HepG2 (cell line): ENCODE results near the gene FOXI3. TPM values are rescaled to one million over a fixed set of nuclear protein-coding genes. Genes with fewer than 3 reads are reported as not detected.

Source experiments
- ATAC-seq: fragments of 200-7000 bp; cut with Tn5 transposase; 3 replicates; pipeline ENCODE4 v1.9.1; 2020; ENCODE audit warnings: mild to moderate bottlenecking, moderate library complexity
- BruUV-seq: library from RNA; stranded (reverse); fragments of 400-500 nt; replicated peaks from 2 replicates; lab custom pipeline; 2021; lab: Mats Ljungman, UMichigan
- CTCF ChIA-PET: fragments of 300-600 bp; formaldehyde crosslinking; extraction: SDS; loops from one replicate; lab custom pipeline; 2021; ENCODE audit warnings: low total read pairs, inconsistent platforms, low intra/inter-chr PET ratio; lab: Yijun Ruan, JAX
- POLR2A ChIA-PET: fragments of 350-600 bp; sonication (Branson Sonifier 250); formaldehyde crosslinking; loops from one replicate; lab custom pipeline; 2020; ENCODE audit warnings: antibody characterized with exemption, inconsistent platforms; lab: Yijun Ruan, JAX
- DNase-seq: peaks from one replicate; pipeline ENCODE4 v3.0.0-alpha.2; 2015; ENCODE audit warnings: low spot score
- FAIRE-seq: peaks from 3 replicates; lab custom pipeline; 2011; peaks lifted over from hg19 to GRCh38; lab: Jason Lieb, UNC
- H2AFZ ChIP-seq: one replicate; pipeline ENCODE4 v1.6.1; 2011; ENCODE audit warnings: low read length, inconsistent platforms
- H3K27ac ChIP-seq: fragments of 300-600 bp; 3 replicates; pipeline ENCODE4 v1.8.0; 2011; ENCODE audit warnings: mixed run types, mild to moderate bottlenecking, mixed read lengths, low read length, inconsistent platforms; ENCODE audit not compliant: insufficient read depth; ENCODE audit errors: extremely low read length
- H3K27me3 ChIP-seq, 2 experiments: fragments of 200-600 bp in 1 of 2; 2 replicates in 1 of 2; 3 replicates in 1 of 2; pipeline versions ENCODE4 v1.6.0 to v1.8.0; 2011; ENCODE audit warnings: low read length in 2 of 2, mild to moderate bottlenecking in 2 of 2, moderate library complexity in 2 of 2, inconsistent platforms in 1 of 2; ENCODE audit not compliant: insufficient read depth in 2 of 2, control insufficient read depth in 1 of 2
- H3K36me3 ChIP-seq, 2 experiments: fragments of 200-600 bp in 1 of 2; replicated peaks in 1 of 2; 2 replicates in 1 of 2; 3 replicates in 1 of 2; pipeline versions ENCODE4 v1.5.1 to v1.8.0; 2011; ENCODE audit warnings: low read length in 2 of 2, inconsistent platforms in 1 of 2; ENCODE audit not compliant: insufficient read depth in 2 of 2, control insufficient read depth in 1 of 2
- H3K4me1 ChIP-seq: 2 replicates; pipeline ENCODE4 v1.5.1; 2012; ENCODE audit warnings: low read length, inconsistent platforms; ENCODE audit not compliant: insufficient read depth
- H3K4me2 ChIP-seq: 2 replicates; pipeline ENCODE4 v1.6.0; 2011; ENCODE audit warnings: low read depth, low read length, inconsistent platforms
- H3K4me3 ChIP-seq, 3 experiments: fragments of 200-600 bp in 1 of 3; sonication (generic), shearing (Covaris generic) in 1 of 3; replicated peaks in 1 of 3; 2 replicates each; pipeline ENCODE4 v1.5.1; 2011 to 2016; ENCODE audit warnings: low read length in 3 of 3, inconsistent platforms in 2 of 3, low read depth in 2 of 3, mild to moderate bottlenecking in 2 of 3, control low read depth in 1 of 3, mixed read lengths in 1 of 3; ENCODE audit not compliant: insufficient read depth in 1 of 3
- H3K79me2 ChIP-seq: one replicate; pipeline ENCODE4 v1.6.1; 2011; ENCODE audit warnings: low read length, inconsistent platforms; ENCODE audit not compliant: insufficient read depth
- H3K9ac ChIP-seq: 2 replicates; pipeline ENCODE4 v1.6.0; 2011; ENCODE audit warnings: mild to moderate bottlenecking, low read depth, low read length, inconsistent platforms; ENCODE audit not compliant: insufficient read depth
- H3K9me3 ChIP-seq: 2 replicates; pipeline ENCODE4 v1.5.1; 2012; ENCODE audit warnings: mild to moderate bottlenecking, low read length
- H4K20me1 ChIP-seq: 2 replicates; pipeline ENCODE4 v1.6.0; 2011; ENCODE audit warnings: inconsistent platforms, mild to moderate bottlenecking, low read length, moderate library complexity; ENCODE audit not compliant: insufficient read depth
- MAFG ChIP-seq: sonication (generic); formaldehyde crosslinking; IDR thresholded peaks from 2 replicates; pipeline ENCODE4 v1.5.1; 2020; ENCODE audit warnings: mild to moderate bottlenecking, missing genetic modification reagents
- REPIN1 ChIP-seq: sonication (generic); formaldehyde crosslinking; IDR thresholded peaks from 2 replicates; pipeline ENCODE4 v1.8.0; 2022; ENCODE audit warnings: missing genetic modification reagents, low read depth, mild to moderate bottlenecking, borderline replicate concordance
- ZBTB21 ChIP-seq: sonication (generic); formaldehyde crosslinking; IDR thresholded peaks from 2 replicates; pipeline ENCODE4 v1.4.0; 2020; ENCODE audit warnings: missing genetic modification reagents
- ZNF383 ChIP-seq: sonication (generic); formaldehyde crosslinking; IDR thresholded peaks from 2 replicates; pipeline ENCODE4 v1.4.0; 2020; ENCODE audit warnings: missing genetic modification reagents, mild to moderate bottlenecking, borderline replicate concordance
- ZNF660 ChIP-seq: sonication (generic); formaldehyde crosslinking; IDR thresholded peaks from 2 replicates; pipeline ENCODE4 v1.5.1; 2020; ENCODE audit warnings: mild to moderate bottlenecking, low read depth, missing genetic modification reagents, borderline replicate concordance
- ZNF670 ChIP-seq: sonication (generic); formaldehyde crosslinking; IDR thresholded peaks from 2 replicates; pipeline ENCODE4 v1.8.0; 2022; ENCODE audit warnings: mild to moderate bottlenecking, missing genetic modification reagents, borderline replicate concordance
- WGBS: methylation state at CpG from one replicate; pipeline ENCODE4 v1.1.6; 2017; ENCODE audit warnings: low lambda C conversion rate; 5-methylcytosine and 5-hydroxymethylcytosine counted together
- in situ Hi-C: cut with HindIII; loops from 2 replicates; pipeline ENCODE4 v1.10.0; 2017; ENCODE audit warnings: low pct_unique_long_range_greater_than_20kb; ENCODE audit not compliant: extremely low pct_ligation_motif_present
- intact Hi-C: fragments of 100-400 bp; cut with micrococcal nuclease; formaldehyde crosslinking; loops from one replicate; pipeline ENCODE4 v1.10.0; 2022; ENCODE audit not compliant: unreplicated experiment
- polyA plus RNA-seq, 8 experiments: library from polyadenylated mRNA; depleted of rRNA in 3 of 8; stranded (reverse) in 7 of 8; unstranded in 1 of 8; fragments of >200 nt; fragmentation: Illumina TruSeq in 4 of 8; extraction: Trizol in 4 of 8; gene quantifications; 2 replicates each; pipeline versions ENCODE4 v1.2.1 to v1.2.3, GENCODE V29; 2011 to 2016; ENCODE audit warnings: low read depth in 4 of 8, missing spikeins in 1 of 8, mixed read lengths in 1 of 8; ENCODE audit not compliant: insufficient read depth in 1 of 8
- total RNA-seq, 5 experiments: library from RNA; depleted of rRNA; stranded (reverse); fragments of >200 nt; fragmentation: Illumina TruSeq; extraction: Trizol; gene quantifications; 2 replicates each; pipeline ENCODE4 v1.2.3, GENCODE V29; 2016; ENCODE audit warnings: low read depth in 1 of 5
- TF ChIP-seq, protein P1 (sequence below): sonication (generic); formaldehyde crosslinking; IDR thresholded peaks from 2 replicates; pipeline ENCODE4 v1.5.0; 2020; ENCODE audit warnings: missing genetic modification reagents, mild to moderate bottlenecking, borderline replicate concordance
- TF ChIP-seq, protein P2 (sequence below): sonication (generic); formaldehyde crosslinking; IDR thresholded peaks from 2 replicates; pipeline ENCODE4 v1.5.1; 2020; ENCODE audit warnings: mild to moderate bottlenecking, missing genetic modification reagents, moderate library complexity
- TF ChIP-seq, protein P3 (sequence below): IDR thresholded peaks from 2 replicates; pipeline ENCODE4 v1.6.1; 2012; ENCODE audit warnings: inconsistent platforms
- TF ChIP-seq, protein P4 (sequence below), 2 experiments: fragments of 450-650 bp in 1 of 2; sonication (generic) in 1 of 2; formaldehyde crosslinking; IDR thresholded peaks; 2 replicates each; pipeline versions ENCODE4 v1.5.0 to v1.8.0; 2020 to 2022; ENCODE audit warnings: mild to moderate bottlenecking in 1 of 2, missing genetic modification reagents in 1 of 2
- TF ChIP-seq, protein P5 (sequence below): sonication (generic); formaldehyde crosslinking; IDR thresholded peaks from 2 replicates; pipeline ENCODE4 v1.4.0; 2020; ENCODE audit warnings: mild to moderate bottlenecking, low read depth, missing genetic modification reagents
- TF ChIP-seq, protein P6 (sequence below): sonication (generic); formaldehyde crosslinking; IDR thresholded peaks from 2 replicates; pipeline ENCODE4 v1.5.0; 2020; ENCODE audit warnings: mild to moderate bottlenecking, missing genetic modification reagents, moderate library complexity

Gene FOXI3
- total and polyA plus RNA-seq, 2 of the 13 experiments (the other 11 are each of a cell fraction or from before 2014, with no cell fraction given): not detected

DNA sequence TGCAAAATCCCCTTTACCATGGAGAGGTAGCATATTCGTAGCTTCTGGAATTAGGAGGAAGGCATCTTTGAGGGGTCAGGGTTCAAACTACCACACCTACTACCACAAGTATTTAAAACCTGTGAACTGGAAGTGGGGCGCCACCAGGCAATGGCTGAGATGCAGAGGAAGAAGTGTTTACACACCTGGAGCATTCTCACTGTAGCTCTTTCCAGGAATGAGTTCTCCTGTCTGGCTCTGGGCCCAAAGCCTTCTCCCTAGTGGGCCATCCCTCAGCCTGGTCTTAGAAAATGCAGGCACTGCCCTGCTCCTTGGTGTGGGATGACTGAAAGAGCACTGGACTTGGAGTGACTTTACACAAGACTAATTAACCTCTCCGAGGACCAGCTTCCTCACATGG, 30.7 kb upstream of the FOXI3 start:
- WGBS: 22% methylated on average over 3 of the region's 3 CpGs
- Histone ChIP-seq H4K20me1 (no peaks in the 10 kb centered on the region), H3K9me3 (no peaks in the 10 kb centered on the region), H3K4me3 (no peak overlapping the region), H2AFZ (no peak overlapping the region), H3K36me3 (no peaks in the 10 kb centered on the region), H3K9ac (no peak overlapping the region), H3K27ac (no peak overlapping the region), H3K79me2 (no peaks in the 10 kb centered on the region), H3K27me3 (peaks cover 0 to 12% of the 10 kb centered on the region in 2 experiments; a peak in 2 of 5 replicates), H3K4me1 (no peaks in the 10 kb centered on the region), H3K4me2 (no peak overlapping the region)
- DNase-seq (no peak), FAIRE-seq (no peak), ATAC-seq (no peak)
- intact Hi-C loops: no loop called here
- in situ Hi-C loops: no loop called here
- ChIA-PET CTCF (no interaction called here), POLR2A (no interaction called here)
- TF ChIP-seq, protein P1, sequence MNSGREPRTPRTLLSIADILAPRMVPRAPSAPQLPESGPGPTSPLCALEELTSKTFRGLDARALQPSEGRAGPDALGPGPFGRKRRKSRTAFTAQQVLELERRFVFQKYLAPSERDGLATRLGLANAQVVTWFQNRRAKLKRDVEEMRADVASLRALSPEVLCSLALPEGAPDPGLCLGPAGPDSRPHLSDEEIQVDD: no peak
- TF ChIP-seq REPIN1 (CRISPR knock-in tag): no peak
- no peak for TF ChIP-seq ZNF660
- no TSS peak for BruUV-seq

DNA sequence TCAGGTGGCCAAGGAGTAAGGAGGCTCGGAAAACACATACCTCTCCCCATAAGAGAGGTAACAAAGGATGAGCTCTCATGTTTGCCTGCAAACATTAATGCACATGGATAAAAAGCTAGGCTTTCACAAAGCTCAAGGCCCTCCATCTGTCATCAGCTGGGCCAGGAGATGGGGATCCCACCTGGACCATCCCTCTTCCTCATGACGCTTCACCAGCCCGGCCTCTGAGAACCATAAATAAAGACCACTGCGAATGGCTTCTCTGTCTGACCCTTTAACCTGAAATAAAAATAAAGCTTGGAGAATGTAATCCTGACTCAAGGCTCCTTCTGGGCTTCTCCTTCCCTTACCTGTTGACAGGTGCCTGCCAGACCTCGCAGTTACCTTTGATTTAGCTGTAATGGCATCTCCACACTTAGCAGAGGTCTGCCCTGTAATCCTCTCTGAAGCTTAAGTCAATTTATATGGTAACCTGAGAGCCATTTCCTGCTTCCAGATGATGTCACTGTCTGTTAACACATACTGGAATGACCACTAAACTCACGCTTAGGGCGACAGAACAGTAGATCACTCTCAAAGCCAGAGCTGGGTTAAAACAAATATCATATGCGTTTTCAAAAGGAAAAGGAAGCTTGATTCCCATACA, 29.3 kb upstream of the FOXI3 start:
- Histone ChIP-seq H3K79me2 (no peaks in the 10 kb centered on the region), H3K9me3 (no peaks in the 10 kb centered on the region), H3K36me3 (no peaks in the 10 kb centered on the region), H3K27me3 (peaks cover 0 to 12% of the 10 kb centered on the region in 2 experiments; a peak in 2 of 5 replicates), H3K4me2 (no peak overlapping the region), H3K9ac (no peak overlapping the region), H2AFZ (no peak overlapping the region), H3K27ac (no peak overlapping the region), H4K20me1 (no peaks in the 10 kb centered on the region), H3K4me1 (no peaks in the 10 kb centered on the region), H3K4me3 (no peak overlapping the region)
- FAIRE-seq (no peak), ATAC-seq (no peak), DNase-seq (no peak)
- in situ Hi-C loops (no loop called here), intact Hi-C loops (no loop called here)
- CTCF ChIA-PET: no interaction called here
- WGBS: 23% methylated on average over 8 of the region's 8 CpGs
- no TSS peak for BruUV-seq
- POLR2A ChIA-PET: no interaction called here
- TF ChIP-seq MAFG (CRISPR knock-in tag) (no peak), ZNF383 (CRISPR knock-in tag) (no peak), ZBTB21 (peak; percentile 79), ZNF670 (CRISPR knock-in tag) (no peak)
- TF ChIP-seq, protein P2, sequence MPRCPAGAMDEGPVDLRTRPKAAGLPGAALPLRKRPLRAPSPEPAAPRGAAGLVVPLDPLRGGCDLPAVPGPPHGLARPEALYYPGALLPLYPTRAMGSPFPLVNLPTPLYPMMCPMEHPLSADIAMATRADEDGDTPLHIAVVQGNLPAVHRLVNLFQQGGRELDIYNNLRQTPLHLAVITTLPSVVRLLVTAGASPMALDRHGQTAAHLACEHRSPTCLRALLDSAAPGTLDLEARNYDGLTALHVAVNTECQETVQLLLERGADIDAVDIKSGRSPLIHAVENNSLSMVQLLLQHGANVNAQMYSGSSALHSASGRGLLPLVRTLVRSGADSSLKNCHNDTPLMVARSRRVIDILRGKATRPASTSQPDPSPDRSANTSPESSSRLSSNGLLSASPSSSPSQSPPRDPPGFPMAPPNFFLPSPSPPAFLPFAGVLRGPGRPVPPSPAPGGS (CRISPR knock-in tag): no peak
- TF ChIP-seq, protein P3, sequence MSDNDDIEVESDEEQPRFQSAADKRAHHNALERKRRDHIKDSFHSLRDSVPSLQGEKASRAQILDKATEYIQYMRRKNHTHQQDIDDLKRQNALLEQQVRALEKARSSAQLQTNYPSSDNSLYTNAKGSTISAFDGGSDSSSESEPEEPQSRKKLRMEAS: no peak
- TF ChIP-seq, protein P4, sequence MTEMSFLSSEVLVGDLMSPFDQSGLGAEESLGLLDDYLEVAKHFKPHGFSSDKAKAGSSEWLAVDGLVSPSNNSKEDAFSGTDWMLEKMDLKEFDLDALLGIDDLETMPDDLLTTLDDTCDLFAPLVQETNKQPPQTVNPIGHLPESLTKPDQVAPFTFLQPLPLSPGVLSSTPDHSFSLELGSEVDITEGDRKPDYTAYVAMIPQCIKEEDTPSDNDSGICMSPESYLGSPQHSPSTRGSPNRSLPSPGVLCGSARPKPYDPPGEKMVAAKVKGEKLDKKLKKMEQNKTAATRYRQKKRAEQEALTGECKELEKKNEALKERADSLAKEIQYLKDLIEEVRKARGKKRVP (CRISPR knock-in tag; IDR thresholded peaks at IDR 0.05): no peak
- TF ChIP-seq, protein P5, sequence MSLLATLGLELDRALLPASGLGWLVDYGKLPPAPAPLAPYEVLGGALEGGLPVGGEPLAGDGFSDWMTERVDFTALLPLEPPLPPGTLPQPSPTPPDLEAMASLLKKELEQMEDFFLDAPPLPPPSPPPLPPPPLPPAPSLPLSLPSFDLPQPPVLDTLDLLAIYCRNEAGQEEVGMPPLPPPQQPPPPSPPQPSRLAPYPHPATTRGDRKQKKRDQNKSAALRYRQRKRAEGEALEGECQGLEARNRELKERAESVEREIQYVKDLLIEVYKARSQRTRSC: no peak
- TF ChIP-seq, protein P6, sequence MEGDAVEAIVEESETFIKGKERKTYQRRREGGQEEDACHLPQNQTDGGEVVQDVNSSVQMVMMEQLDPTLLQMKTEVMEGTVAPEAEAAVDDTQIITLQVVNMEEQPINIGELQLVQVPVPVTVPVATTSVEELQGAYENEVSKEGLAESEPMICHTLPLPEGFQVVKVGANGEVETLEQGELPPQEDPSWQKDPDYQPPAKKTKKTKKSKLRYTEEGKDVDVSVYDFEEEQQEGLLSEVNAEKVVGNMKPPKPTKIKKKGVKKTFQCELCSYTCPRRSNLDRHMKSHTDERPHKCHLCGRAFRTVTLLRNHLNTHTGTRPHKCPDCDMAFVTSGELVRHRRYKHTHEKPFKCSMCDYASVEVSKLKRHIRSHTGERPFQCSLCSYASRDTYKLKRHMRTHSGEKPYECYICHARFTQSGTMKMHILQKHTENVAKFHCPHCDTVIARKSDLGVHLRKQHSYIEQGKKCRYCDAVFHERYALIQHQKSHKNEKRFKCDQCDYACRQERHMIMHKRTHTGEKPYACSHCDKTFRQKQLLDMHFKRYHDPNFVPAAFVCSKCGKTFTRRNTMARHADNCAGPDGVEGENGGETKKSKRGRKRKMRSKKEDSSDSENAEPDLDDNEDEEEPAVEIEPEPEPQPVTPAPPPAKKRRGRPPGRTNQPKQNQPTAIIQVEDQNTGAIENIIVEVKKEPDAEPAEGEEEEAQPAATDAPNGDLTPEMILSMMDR (CRISPR knock-in tag): 0 out of 2 replicates have a peak, but pooled peaks have one; percentile 6
